HT1080 (cell line): ENCODE data around the gene SMARCD2. TPM values are rescaled to one million over a fixed set of nuclear protein-coding genes. Genes with fewer than 3 reads are reported as not detected.
"Not testable (repeated sequence)": the region's sequence is repeated elsewhere in the genome, so short reads cannot be mapped to it uniquely, and the experiment has no call there.

ENCODE experiments used
- DNase-seq: peaks from one replicate; pipeline ENCODE4 v3.0.0-alpha.2; 2015; ENCODE audit warnings: low read depth
- small RNA-seq: library from RNA; depleted of rRNA; stranded (forward); fragments of <200 nt; gene quantifications from one replicate; pipeline ENCODE3, GENCODE V24; 2014
- total RNA-seq: library from RNA; depleted of rRNA; stranded (reverse); fragments of >200 nt; shearing (Covaris generic); gene quantifications from 2 replicates; pipeline ENCODE4 v1.2.3, GENCODE V29; 2014; rRNA removed

SMARCD2 gene
- total RNA-seq, 1 experiment from 2014 or later: 99.5 TPM

- no peak for DNase-seq
Observed at GRCh38 chr17:63816123-63816522, 26.4 kb downstream of the SMARCD2 start.

DNA sequence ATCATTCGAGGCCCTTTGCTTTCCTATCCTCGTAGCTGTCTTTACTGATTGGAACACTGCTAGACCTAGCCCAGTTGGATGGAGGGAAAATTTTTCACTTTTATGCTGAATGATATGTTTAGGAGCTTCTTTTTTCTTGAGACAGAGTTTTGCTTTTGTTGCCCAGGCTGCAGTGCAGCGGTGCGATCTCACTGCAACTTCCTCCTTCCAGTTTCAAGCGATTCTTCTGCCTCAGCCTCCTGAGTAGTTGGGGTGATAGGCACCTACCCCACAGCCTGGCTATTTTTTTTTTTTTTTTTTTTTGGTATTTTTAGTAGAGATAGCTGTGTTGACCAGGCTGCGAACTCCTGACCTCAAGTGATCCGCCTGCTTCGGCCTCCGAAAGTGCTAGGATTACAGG, 32.5 kb downstream of the SMARCD2 start:
- DNase-seq: no peak

DNA sequence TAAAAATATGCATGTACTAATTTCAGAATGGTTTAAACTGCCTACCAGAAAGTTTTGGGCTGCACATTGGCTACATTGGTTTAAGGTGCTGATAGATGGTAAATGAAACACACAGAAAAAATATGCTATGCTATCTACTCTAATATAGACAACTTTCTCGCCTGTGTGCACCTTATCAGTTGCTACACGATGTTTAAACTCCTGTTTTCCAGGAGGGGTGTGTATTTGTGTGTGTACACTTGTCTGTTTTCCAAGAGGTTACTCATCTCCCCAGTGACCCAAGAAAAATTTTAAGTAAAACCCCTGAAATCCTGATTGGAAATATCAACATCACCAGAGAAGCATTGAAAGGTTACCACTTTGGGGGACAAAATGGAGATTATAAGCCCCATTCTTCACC, 36.9 kb downstream of the SMARCD2 start:
- DNase-seq: no peak

DNA sequence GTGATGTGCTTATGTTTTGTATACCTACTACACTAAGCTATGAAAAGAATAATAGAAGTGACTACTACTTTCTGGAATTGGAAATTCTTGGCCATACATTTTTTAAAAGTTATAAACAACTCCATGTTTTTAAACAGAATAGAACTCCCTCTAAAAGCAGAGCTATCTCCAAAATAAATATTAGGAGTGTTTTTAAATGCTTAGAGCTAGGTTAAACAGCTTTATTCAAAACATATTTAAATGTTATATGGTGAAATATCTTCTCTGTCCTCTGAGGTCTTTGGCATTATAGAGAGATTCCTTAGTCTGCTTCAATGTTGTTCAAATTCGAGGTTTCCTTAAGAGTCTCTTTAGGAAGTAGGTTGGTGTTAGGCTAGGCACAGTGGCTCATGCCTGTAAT, 38.2 kb downstream of the SMARCD2 start:
- DNase-seq: no peak

- DNase-seq: no peak
Observed at GRCh38 chr17:63800783-63801182, 41.7 kb downstream of the SMARCD2 start.

GRCh38 chr17:63798572-63799106, 43.8 kb downstream of the SMARCD2 start:
- DNase-seq: no peak

- not testable (repeated sequence) for DNase-seq
Observed at GRCh38 chr17:63796375-63796774, 46.1 kb downstream of the SMARCD2 start.

DNA sequence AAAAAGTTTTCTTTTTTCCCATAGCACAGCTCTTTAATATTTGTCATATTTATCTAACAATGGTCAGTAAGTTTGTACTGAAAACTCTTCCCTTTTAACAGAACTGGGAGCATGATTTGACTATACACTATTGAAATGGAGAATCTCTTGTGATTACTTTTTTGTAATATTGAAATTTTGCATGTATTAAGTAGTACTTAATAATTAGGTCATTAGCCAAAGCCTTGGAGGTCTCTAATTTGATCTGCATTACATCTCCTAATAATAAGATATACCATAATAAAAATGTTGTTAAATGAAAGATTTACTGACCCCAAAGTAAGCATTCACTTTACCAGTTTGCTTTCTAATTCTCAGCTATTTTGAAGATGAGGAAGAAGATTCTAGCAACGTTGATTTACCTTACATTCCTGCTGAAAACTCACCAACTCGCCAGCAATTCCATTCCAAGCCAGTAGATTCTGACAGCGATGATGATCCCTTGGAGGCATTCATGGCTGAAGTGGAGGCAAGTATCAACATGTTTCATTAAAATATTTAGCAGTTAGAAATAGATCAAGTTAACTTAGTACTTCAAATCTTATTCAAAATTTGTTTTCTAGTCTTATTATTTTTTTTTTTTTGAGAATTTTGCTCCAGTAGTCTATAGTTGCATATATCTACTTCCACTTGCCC, 50.3 kb downstream of the SMARCD2 start:
- no peak for DNase-seq

DNA sequence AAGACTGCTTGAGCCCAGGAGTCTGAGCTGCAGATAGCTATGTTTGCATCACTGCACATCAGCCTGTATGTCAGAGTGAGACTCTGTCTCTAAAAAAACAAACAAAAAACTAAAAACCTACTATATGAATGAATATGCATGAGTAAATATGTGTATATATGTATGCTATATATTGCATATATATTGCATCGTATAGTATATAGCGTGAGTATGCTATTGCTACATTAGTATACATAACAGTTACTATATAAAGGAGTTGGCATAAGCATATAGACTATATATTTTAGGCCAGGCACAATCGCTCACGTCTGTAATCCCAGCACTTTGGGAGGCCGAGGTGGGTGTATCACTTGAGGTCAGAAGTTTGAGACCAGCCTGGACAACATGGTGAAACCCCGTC, 52.4 kb downstream of the SMARCD2 start:
- DNase-seq: no peak

DNA sequence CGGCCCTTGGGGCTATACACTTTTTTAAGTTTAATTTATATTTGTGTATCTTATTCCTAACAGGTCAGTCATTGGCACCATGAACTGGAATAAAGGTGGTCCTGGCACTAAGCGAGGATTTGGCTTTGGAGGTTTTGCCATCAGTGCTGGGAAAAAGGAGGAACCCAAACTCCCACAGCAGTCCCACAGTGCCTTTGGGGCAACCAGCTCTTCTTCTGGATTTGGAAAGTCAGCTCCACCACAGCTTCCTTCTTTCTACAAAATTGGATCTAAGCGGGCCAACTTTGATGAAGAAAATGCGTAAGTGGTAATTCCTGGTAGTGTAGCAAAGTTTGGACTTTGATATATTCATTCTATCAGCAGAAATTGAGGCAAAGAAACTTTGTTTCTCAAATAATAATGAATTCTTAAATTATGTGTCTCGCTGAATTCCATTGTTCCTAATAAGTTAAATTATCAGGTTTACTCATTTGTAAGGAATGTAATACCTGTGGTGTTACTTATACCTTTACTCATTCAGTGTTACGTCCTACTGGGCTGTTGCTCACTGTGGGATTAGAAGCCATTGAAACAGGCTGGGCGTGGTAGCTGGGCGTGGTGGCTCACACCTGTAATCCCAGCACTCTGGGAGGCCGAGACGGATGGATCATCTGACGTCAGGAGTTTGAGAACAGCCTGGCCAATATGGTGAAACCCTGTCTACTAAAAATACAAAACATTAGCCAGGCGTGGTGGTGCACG, 55.3 kb downstream of the SMARCD2 start:
- DNase-seq: no peak

DNA sequence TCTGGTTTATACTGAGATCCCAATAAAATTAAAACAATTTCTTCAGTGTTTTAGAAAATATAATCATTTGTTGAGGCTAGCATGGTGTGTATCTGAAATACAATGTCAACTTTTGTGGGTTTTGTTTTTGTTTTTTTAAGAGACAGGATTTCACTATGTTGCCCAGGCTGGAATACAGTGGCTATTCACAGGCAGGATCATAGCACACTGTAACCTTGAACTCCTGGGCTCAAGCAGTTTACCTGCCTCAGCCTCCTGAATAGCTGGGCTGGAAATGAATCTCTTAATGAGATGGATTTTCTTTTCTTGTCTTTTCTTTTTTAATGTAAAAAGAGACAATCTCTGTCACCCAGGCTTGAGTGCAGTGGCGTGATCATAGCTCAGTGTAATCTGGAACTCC, 56.4 kb downstream of the SMARCD2 start:
- no peak for DNase-seq

- peak; percentile 75 for DNase-seq
Observed at GRCh38 chr17:63785556-63785955, 56.9 kb downstream of the SMARCD2 start.

- no peak for DNase-seq
Observed at GRCh38 chr17:63783522-63783921, 59.0 kb downstream of the SMARCD2 start.

Small RNAs within 50 kb of the gene (small RNA-seq; reads per million reads assigned to genes)
- not detected for gene AC040958.1

Other genes with a start within 250 kb of the SMARCD2 start
- gene TACO1, start 241.8 kb downstream of the SMARCD2 start, total RNA-seq: 32.6 and 35.0 TPM in 2 replicates
- gene MAP3K3, start 220.3 kb downstream of the SMARCD2 start, total RNA-seq: 26.0 and 33.1 TPM in 2 replicates
- gene LIMD2, start 142.6 kb downstream of the SMARCD2 start, total RNA-seq: 15.9 and 20.7 TPM in 2 replicates
- 13.2 and 13.8 TPM in 2 replicates for gene STRADA, start 100.9 kb downstream of the SMARCD2 start, total RNA-seq
- gene CCDC47, start 69.1 kb downstream of the SMARCD2 start, total RNA-seq: 52.1 and 78.0 TPM in 2 replicates
- gene DDX42, start 68.5 kb downstream of the SMARCD2 start, total RNA-seq: 36.9 and 44.9 TPM in 2 replicates
- gene PSMC5, start 15.3 kb downstream of the SMARCD2 start, total RNA-seq: 79.2 and 110 TPM in 2 replicates
- gene FTSJ3, start 15.0 kb downstream of the SMARCD2 start, total RNA-seq: 142 and 158 TPM in 2 replicates
- gene CSH2, start 31.0 kb upstream of the SMARCD2 start, total RNA-seq: not detected in 2 replicates
- not detected in 2 replicates for gene GH2, start 39.3 kb upstream of the SMARCD2 start, total RNA-seq
- gene CSH1, start 53.9 kb upstream of the SMARCD2 start, total RNA-seq: not detected in 2 replicates
- gene CSHL1, start 68.6 kb upstream of the SMARCD2 start, total RNA-seq: not detected in 2 replicates
- not detected in 2 replicates for gene GH1, start 76.2 kb upstream of the SMARCD2 start, total RNA-seq
- 0.10 and 0.33 TPM in 2 replicates for gene CD79B, start 89.6 kb upstream of the SMARCD2 start, total RNA-seq
- gene SCN4A, start 130.2 kb upstream of the SMARCD2 start, total RNA-seq: not detected in 2 replicates
- 0.08 and 0.47 TPM in 2 replicates for gene PRR29, start 155.7 kb upstream of the SMARCD2 start, total RNA-seq
- gene ICAM2, start 177.9 kb upstream of the SMARCD2 start, total RNA-seq: 8.2 and 9.5 TPM in 2 replicates